Bladder microvascular endothelial cell (primary cell): Measurements from ENCODE around the gene SMPD3. TPM values are rescaled to one million over a fixed set of nuclear protein-coding genes. Genes with fewer than 3 reads are reported as not detected.

ENCODE experiments used
- total RNA-seq: library from RNA; depleted of rRNA; stranded (reverse); fragments of >200 nt; gene quantifications from 2 replicates; pipeline ENCODE4 v1.2.3, GENCODE V29; 2014

SMPD3 gene
- under 0.01 and 0.25 TPM in 2 replicates for total RNA-seq

GRCh38 chr16:68448360-68448970 lies at the start of gene SMPD3:
Gene SMPD3, minus strand, starts transcription at chr16:68448508. Its CDS starts 76,327 bp downstream, at chr16:68372181.

GRCh38 chr16:68310774-68311511 lies 137.4 kb downstream of the SMPD3 start, which contains the start of the genes PRMT7 and SLC7A6OS:
Gene PRMT7, plus strand, starts transcription at chr16:68311019. Its CDS starts 4,961 bp downstream, at chr16:68315980.
Gene SLC7A6OS, minus strand, starts transcription at chr16:68310946. Its CDS starts 20 bp downstream, at chr16:68310926.

Other genes starting within 250 kb of the SMPD3 start
- 0.16 and 4.5 TPM in 2 replicates for gene ESRP2, start 212.4 kb downstream of the SMPD3 start, total RNA-seq
- 14.2 and 40.2 TPM in 2 replicates for gene PLA2G15, start 203.1 kb downstream of the SMPD3 start, total RNA-seq
- gene SLC7A6, start 184.0 kb downstream of the SMPD3 start, total RNA-seq = 10.0 and 30.5 TPM in 2 replicates
- 13.6 and 25.0 TPM in 2 replicates for gene SLC7A6OS, start 137.6 kb downstream of the SMPD3 start, total RNA-seq
- gene PRMT7, start 137.5 kb downstream of the SMPD3 start, total RNA-seq = 27.8 and 42.2 TPM in 2 replicates
- 13.0 and 20.4 TPM in 2 replicates for gene ZFP90, start 90.8 kb upstream of the SMPD3 start, total RNA-seq
- not detected in 2 replicates for gene CDH3, start 196.8 kb upstream of the SMPD3 start, total RNA-seq